C4-2B (cell line): Measurements from ENCODE around the gene ERICH6B.

ENCODE experiments used
- H3K27ac ChIP-seq: fragments of 450-650 bp; 2 replicates; pipeline ENCODE4 v1.5.1; 2017
- ZFX ChIP-seq: fragments of 450-650 bp; IDR thresholded peaks from 2 replicates; pipeline ENCODE4 v1.6.1; 2017
- TF ChIP-seq, protein P1 (sequence below): fragments of 450-650 bp; conservative IDR thresholded peaks from 2 replicates; pipeline ENCODE4 v1.5.1; 2017; ENCODE audit warnings: mild to moderate bottlenecking

Gene ERICH6B

DNA sequence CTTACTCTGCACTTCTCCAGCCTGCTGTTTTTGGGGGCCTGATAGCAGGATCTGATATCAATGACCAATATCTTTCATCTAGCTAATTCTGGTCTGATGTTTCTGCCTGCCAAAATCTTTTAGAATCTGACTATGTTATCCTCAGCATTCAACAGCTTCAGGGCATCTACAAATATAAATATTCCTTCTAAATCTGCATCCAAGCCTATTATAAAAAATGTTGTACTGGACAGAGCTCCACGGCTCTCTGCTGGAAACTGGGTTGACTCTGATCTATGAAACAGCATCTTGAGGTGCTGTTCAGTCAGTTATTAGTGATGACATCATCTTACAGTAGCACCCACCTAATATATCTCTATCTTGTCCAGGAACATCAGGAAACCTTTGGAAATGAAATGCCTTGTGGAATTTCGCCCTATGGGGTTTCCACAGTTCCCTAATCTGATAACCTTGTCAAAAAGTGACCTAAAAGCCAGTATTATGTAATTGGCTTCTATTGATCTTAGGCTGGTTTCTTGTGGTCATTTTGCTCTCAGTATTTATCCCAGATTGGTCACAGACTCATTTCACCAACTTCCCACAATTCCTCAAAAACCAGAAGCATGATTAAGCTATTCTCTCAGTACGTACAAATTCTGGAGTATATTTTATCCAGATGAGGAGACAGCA, 33.0 kb downstream of the ERICH6B start:
- TF ChIP-seq ZFX: no peak
- TF ChIP-seq, protein P1, sequence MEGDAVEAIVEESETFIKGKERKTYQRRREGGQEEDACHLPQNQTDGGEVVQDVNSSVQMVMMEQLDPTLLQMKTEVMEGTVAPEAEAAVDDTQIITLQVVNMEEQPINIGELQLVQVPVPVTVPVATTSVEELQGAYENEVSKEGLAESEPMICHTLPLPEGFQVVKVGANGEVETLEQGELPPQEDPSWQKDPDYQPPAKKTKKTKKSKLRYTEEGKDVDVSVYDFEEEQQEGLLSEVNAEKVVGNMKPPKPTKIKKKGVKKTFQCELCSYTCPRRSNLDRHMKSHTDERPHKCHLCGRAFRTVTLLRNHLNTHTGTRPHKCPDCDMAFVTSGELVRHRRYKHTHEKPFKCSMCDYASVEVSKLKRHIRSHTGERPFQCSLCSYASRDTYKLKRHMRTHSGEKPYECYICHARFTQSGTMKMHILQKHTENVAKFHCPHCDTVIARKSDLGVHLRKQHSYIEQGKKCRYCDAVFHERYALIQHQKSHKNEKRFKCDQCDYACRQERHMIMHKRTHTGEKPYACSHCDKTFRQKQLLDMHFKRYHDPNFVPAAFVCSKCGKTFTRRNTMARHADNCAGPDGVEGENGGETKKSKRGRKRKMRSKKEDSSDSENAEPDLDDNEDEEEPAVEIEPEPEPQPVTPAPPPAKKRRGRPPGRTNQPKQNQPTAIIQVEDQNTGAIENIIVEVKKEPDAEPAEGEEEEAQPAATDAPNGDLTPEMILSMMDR: no peak
- no peak overlapping the region for H3K27ac ChIP-seq

DNA sequence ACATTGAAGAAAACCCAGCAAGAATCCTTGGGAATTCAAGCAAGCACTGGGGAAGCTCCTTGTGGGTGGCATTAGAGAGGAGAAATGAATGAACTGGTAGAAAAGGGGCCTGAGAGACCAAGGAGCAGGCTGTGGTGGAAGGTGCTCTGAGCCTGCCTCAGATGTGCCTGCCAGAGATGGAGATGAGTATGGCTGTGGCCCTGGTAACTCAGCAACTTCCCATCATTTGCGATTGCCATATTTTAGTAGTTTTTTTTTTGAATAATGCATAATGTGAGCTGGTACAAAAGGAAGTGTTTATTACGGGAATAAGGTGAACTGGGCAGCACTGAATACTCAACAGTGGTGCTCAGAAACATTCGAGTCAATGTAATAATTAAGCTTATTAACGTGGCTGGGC, 39.1 kb downstream of the ERICH6B start:
- no peak for TF ChIP-seq ZFX
- TF ChIP-seq, protein P1: no peak
- H3K27ac ChIP-seq: no peak overlapping the region

DNA sequence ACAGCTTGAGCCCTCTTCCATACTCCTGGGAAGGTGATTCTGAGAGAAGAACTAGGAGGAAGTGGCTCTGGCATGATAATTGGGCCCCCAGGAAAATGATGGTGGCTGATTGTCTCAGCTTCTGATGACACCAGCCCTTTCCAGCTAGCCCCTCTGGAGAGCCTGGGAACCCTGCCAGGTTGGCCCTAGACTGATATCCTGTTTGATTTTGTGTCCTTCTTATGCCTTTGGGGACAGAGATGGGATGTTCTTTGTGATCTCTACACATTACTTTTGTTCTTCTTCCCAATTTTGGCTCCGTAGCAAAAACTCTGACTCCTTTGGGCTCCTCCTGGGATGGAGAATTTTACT, 39.7 kb downstream of the ERICH6B start:
- no peak overlapping the region for H3K27ac ChIP-seq
- no peak for TF ChIP-seq ZFX
- TF ChIP-seq, protein P1: no peak

DNA sequence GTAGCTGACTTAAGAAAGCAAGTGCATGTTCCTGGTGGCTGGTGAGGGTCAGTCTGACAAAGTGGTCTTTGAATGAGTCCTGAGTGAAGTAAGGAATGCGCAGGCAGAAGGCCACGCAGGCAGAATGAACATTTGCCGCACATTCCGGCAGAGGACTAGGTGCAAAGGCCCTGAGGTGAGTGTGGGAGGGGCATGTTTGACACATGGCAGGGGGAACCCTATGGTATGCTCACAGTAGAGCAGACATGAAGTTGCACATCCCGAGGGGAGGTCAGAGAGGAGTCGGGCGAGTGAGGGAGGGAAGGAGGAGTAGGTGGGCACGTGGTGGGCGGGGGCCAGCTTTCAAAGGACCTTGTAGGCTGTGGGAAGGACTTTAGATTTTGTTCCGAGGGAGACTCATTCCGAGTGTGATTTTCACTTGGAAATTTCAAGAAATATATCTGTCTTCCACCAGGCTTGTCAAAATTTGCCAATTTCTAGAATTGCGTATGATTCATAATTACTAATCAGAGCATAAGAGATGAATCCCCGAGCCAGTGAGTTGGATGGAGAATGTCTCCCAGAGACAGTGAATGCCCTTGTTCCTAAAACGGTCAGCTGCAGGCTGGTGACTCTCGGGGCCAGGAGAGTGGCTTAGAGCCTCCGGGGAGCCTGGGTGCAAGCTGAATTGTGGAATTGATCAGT, 40.3 kb downstream of the ERICH6B start:
- no peak overlapping the region for H3K27ac ChIP-seq
- no peak for TF ChIP-seq ZFX
- TF ChIP-seq, protein P1: no peak

DNA sequence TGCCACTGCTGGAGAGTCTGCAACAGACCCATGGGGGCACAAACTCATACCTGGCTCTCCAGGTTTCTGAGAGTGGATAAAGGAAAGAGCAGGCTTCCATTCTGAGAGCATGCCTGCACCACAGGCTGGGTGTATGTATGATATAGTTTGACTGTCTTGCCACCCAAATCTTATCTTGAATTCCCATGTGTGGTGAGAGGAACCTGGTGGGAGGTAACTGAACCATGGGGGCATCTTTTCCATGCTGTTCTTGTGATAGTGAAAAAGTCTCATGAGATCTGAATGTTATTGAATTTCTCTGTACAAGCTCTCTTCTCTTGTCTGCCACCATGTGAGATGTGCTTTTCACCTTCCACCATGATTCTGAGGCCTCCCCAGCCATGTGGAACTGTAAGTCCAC, 50.2 kb downstream of the ERICH6B start:
- no peak overlapping the region for H3K27ac ChIP-seq
- TF ChIP-seq, protein P1: no peak
- no peak for TF ChIP-seq ZFX

DNA sequence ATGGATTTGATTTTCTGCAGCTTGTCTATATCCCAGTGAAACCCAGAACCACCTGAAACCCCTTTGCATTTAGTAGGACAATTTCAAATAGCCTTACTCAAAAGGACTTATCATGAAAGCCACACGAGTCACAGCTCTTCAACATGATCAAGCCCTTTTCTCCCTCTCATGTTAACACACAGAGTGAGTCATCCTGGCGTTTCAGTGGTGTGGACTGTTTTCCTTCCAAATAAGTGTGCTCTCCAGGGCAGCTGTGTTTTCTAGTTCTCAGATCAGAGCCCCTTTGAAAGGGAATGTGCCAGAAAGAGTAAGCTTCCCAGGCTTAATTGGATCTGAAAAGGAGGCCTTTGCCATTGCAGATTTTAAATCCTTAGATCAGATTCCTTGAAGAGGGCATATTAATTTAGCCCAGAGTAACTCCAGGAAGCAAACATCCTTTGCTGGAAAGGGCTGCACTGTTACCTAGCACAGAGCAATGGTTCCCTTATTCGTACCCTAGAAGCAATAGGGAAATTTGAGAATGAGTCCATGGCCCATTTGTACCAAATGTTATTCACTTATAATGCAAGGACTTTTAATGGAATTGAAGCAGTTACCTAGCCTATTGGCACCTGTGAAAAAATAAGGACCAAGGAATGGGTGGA, 51.3 kb downstream of the ERICH6B start:
- no peak for TF ChIP-seq ZFX
- TF ChIP-seq, protein P1: no peak
- no peak overlapping the region for H3K27ac ChIP-seq

DNA sequence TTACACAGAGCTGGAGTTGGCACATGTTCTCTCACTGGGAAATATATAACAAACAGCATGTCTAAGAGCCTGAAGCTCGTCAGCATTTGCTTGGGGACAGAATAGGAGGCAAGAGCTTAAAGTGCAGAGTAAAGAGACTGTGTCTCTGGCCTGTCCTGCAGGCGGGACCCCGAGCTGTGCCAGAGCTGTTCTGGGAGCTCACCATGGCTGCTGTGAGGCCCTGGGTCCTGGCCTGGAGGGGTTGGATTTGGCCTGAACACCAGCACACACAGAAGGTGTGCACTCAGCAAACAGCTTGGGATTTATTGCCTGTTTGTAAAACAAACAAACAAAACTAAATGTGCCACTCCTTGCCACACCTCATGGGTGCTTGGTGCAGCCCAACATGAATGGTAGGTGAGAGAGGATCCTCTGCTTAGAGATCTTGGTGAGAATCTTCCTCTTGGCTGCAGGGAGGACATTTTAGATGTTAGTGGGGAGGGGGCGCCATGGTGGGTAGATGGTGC, 60.9 kb downstream of the ERICH6B start:
- TF ChIP-seq, protein P1: no peak
- TF ChIP-seq ZFX: no peak
- H3K27ac ChIP-seq: no peak overlapping the region
